Stimulated activated effector memory CD8-positive, alpha-beta T cell treated with anti-CD3 and anti-CD28 coated beads, Interleukin-12 subunit alpha, Interleukin-12 subunit beta, amount 100 ng/mL, for 72 hours (primary cell): ENCODE data around the gene JAG1.

Source experiments
- ATAC-seq: fragments of 150-1000 bp; cut with Tn5 transposase; 2 replicates; pipeline ENCODE4 v1.10.0; 2021
- DNase-seq, 2 donors: peaks; one replicate each; pipeline ENCODE4 v3.0.0; 2021 to 2022; ENCODE audit warnings: low spot score in 2 of 2
- H3K27ac Mint-ChIP-seq: one replicate; pipeline ENCODE4 v1.8.0; 2022; ENCODE audit warnings: mild to moderate bottlenecking, mixed read lengths
- H3K36me3 Mint-ChIP-seq: one replicate; pipeline ENCODE4 v1.8.0; 2022; ENCODE audit warnings: mild to moderate bottlenecking, mixed read lengths
- H3K4me1 Mint-ChIP-seq: one replicate; pipeline ENCODE4 v1.8.0; 2022; ENCODE audit warnings: mixed read lengths
- H3K4me3 Mint-ChIP-seq: one replicate; pipeline ENCODE4 v1.8.0; 2022; ENCODE audit warnings: mild to moderate bottlenecking, mixed read lengths
- H3K9me3 Mint-ChIP-seq: one replicate; pipeline ENCODE4 v1.8.0; 2022; ENCODE audit warnings: mixed read lengths

JAG1 gene

GRCh38 chr20:10643560-10643873 is 30.3 kb downstream of the JAG1 start:
- ATAC-seq (no peak), DNase-seq (no peak)
- no peak overlapping the region for H3K4me3 Mint-ChIP-seq
- H3K4me1 Mint-ChIP-seq: no peaks in the 10 kb centered on the region
- H3K27ac Mint-ChIP-seq: no peak overlapping the region
- peaks cover 3% of the 10 kb centered on the region for H3K9me3 Mint-ChIP-seq
- H3K36me3 Mint-ChIP-seq: no peaks in the 10 kb centered on the region

- Mint-ChIP-seq H3K36me3 (no peaks in the 10 kb centered on the region), H3K9me3 (peaks cover 3% of the 10 kb centered on the region), H3K4me1 (no peaks in the 10 kb centered on the region), H3K4me3 (no peak overlapping the region), H3K27ac (no peak overlapping the region)
- ATAC-seq (no peak), DNase-seq (no peak)
Measured at GRCh38 chr20:10642856-10643559, 30.8 kb downstream of the JAG1 start.

GRCh38 chr20:10641893-10642292 is 31.9 kb downstream of the JAG1 start:
- no peak overlapping the region for H3K27ac Mint-ChIP-seq
- no peaks in the 10 kb centered on the region for H3K4me1 Mint-ChIP-seq
- peaks cover 3% of the 10 kb centered on the region for H3K9me3 Mint-ChIP-seq
- H3K4me3 Mint-ChIP-seq: no peak overlapping the region
- ATAC-seq: no peak
- DNase-seq: no peak
- no peaks in the 10 kb centered on the region for H3K36me3 Mint-ChIP-seq

- H3K4me3 Mint-ChIP-seq: no peak overlapping the region
- peaks cover 3% of the 10 kb centered on the region for H3K9me3 Mint-ChIP-seq
- no peak overlapping the region for H3K27ac Mint-ChIP-seq
- H3K36me3 Mint-ChIP-seq: no peaks in the 10 kb centered on the region
- DNase-seq (no peak), ATAC-seq (no peak)
- no peaks in the 10 kb centered on the region for H3K4me1 Mint-ChIP-seq
Measured at GRCh38 chr20:10641467-10641866, 32.3 kb downstream of the JAG1 start.

GRCh38 chr20:10640897-10641296 is 32.9 kb downstream of the JAG1 start:
- Mint-ChIP-seq H3K4me1 (no peaks in the 10 kb centered on the region), H3K4me3 (no peak overlapping the region), H3K36me3 (no peaks in the 10 kb centered on the region), H3K9me3 (peaks cover 3% of the 10 kb centered on the region), H3K27ac (no peak overlapping the region)
- no peak for ATAC-seq
- no peak for DNase-seq

GRCh38 chr20:10639737-10640556 is 33.9 kb downstream of the JAG1 start:
- no peak for DNase-seq
- Mint-ChIP-seq H3K27ac (no peak overlapping the region), H3K9me3 (peaks cover 3% of the 10 kb centered on the region), H3K4me3 (no peak overlapping the region), H3K4me1 (no peaks in the 10 kb centered on the region), H3K36me3 (no peaks in the 10 kb centered on the region)
- no peak for ATAC-seq

GRCh38 chr20:10639077-10639736 is 34.6 kb downstream of the JAG1 start:
- DNase-seq: no peak
- H3K27ac Mint-ChIP-seq: no peak overlapping the region

GRCh38 chr20:10637563-10637962 is 36.2 kb downstream of the JAG1 start:
- DNase-seq: no peak
- no peak overlapping the region for H3K4me3 Mint-ChIP-seq
- no peaks in the 10 kb centered on the region for H3K4me1 Mint-ChIP-seq
- no peaks in the 10 kb centered on the region for H3K36me3 Mint-ChIP-seq
- H3K9me3 Mint-ChIP-seq: peaks cover 3% of the 10 kb centered on the region
- H3K27ac Mint-ChIP-seq: no peak overlapping the region
- ATAC-seq: no peak

More at GRCh38 chr20:10639077-10639736, 34.6 kb downstream of the JAG1 start:
- no peak for ATAC-seq
- Mint-ChIP-seq H3K4me1 (no peaks in the 10 kb centered on the region), H3K4me3 (no peak overlapping the region), H3K36me3 (no peaks in the 10 kb centered on the region), H3K9me3 (peaks cover 3% of the 10 kb centered on the region)

GRCh38 chr20:10637031-10637559 is 36.7 kb downstream of the JAG1 start:
- ATAC-seq (no peak), DNase-seq (no peak)
- peaks cover 3% of the 10 kb centered on the region for H3K9me3 Mint-ChIP-seq
- no peaks in the 10 kb centered on the region for H3K4me1 Mint-ChIP-seq
- no peaks in the 10 kb centered on the region for H3K36me3 Mint-ChIP-seq
- no peak overlapping the region for H3K27ac Mint-ChIP-seq
- H3K4me3 Mint-ChIP-seq: no peak overlapping the region

- Mint-ChIP-seq H3K27ac (no peak overlapping the region), H3K4me3 (no peak overlapping the region), H3K4me1 (no peaks in the 10 kb centered on the region), H3K36me3 (no peaks in the 10 kb centered on the region), H3K9me3 (peaks cover 3% of the 10 kb centered on the region)
- no peak for DNase-seq
- no peak for ATAC-seq
Measured at GRCh38 chr20:10636326-10636818, 37.4 kb downstream of the JAG1 start.

GRCh38 chr20:10635476-10636208 is 38.2 kb downstream of the JAG1 start:
- H3K4me1 Mint-ChIP-seq: no peaks in the 10 kb centered on the region
- DNase-seq (no peak), ATAC-seq (no peak)
- H3K36me3 Mint-ChIP-seq: no peaks in the 10 kb centered on the region
- H3K4me3 Mint-ChIP-seq: no peak overlapping the region
- peaks cover 3% of the 10 kb centered on the region for H3K9me3 Mint-ChIP-seq
- H3K27ac Mint-ChIP-seq: no peak overlapping the region

- Mint-ChIP-seq H3K4me1 (no peaks in the 10 kb centered on the region), H3K27ac (no peak overlapping the region), H3K9me3 (peaks cover 3% of the 10 kb centered on the region), H3K4me3 (no peak overlapping the region), H3K36me3 (no peaks in the 10 kb centered on the region)
- no peak for ATAC-seq
- no peak for DNase-seq
Measured at GRCh38 chr20:10634683-10635411, 39.0 kb downstream of the JAG1 start.

GRCh38 chr20:10634211-10634610 is 39.6 kb downstream of the JAG1 start:
- H3K4me3 Mint-ChIP-seq: no peak overlapping the region
- no peaks in the 10 kb centered on the region for H3K36me3 Mint-ChIP-seq
- ATAC-seq (no peak), DNase-seq (no peak)
- no peaks in the 10 kb centered on the region for H3K9me3 Mint-ChIP-seq
- H3K27ac Mint-ChIP-seq: no peak overlapping the region
- H3K4me1 Mint-ChIP-seq: no peaks in the 10 kb centered on the region

GRCh38 chr20:10633718-10634117 is 40.1 kb downstream of the JAG1 start:
- Mint-ChIP-seq H3K4me3 (no peak overlapping the region), H3K4me1 (no peaks in the 10 kb centered on the region), H3K36me3 (no peaks in the 10 kb centered on the region), H3K9me3 (no peaks in the 10 kb centered on the region), H3K27ac (no peak overlapping the region)
- DNase-seq (no peak), ATAC-seq (no peak)
